Liver (tissue), 9 donors: ENCODE measurements around the gene TAF13. TPM values are rescaled to one million over a fixed set of nuclear protein-coding genes. Genes with fewer than 3 reads are reported as not detected.
"Not testable (repeated sequence)": the region's sequence is repeated elsewhere in the genome, so short reads cannot be mapped to it uniquely, and the experiment has no call there.

ENCODE experiments used
- DNase-seq: peaks from one replicate; pipeline ENCODE4 v3.0.0-alpha.2; 2017; ENCODE audit warnings: low spot score
- H3K27ac ChIP-seq, 2 donors: one replicate each; pipeline ENCODE4 v1.7.0; 2013; ENCODE audit warnings: inconsistent platforms in 2 of 2, low read length in 2 of 2, control low read depth in 1 of 2, low read depth in 1 of 2, mild to moderate bottlenecking in 1 of 2
- H3K27me3 ChIP-seq, 4 donors: one replicate each; pipeline versions ENCODE4 v1.6.1 to v1.7.0; 2013; ENCODE audit warnings: low read length in 3 of 4, inconsistent platforms in 1 of 4, mild to moderate bottlenecking in 1 of 4, moderate library complexity in 1 of 4; ENCODE audit not compliant: control insufficient read depth in 4 of 4, insufficient read depth in 4 of 4
- H3K36me3 ChIP-seq, 4 donors: one replicate each; pipeline versions ENCODE4 v1.6.1 to v1.7.0; 2013; ENCODE audit warnings: low read length in 3 of 4, mild to moderate bottlenecking in 3 of 4, low read depth in 1 of 4, moderate library complexity in 1 of 4; ENCODE audit not compliant: control insufficient read depth in 4 of 4, insufficient read depth in 3 of 4
- H3K4me1 ChIP-seq, 4 donors: one replicate each; pipeline versions ENCODE4 v1.6.1 to v1.7.0; 2013; ENCODE audit warnings: low read length in 3 of 4, mild to moderate bottlenecking in 3 of 4, moderate library complexity in 1 of 4; ENCODE audit not compliant: control insufficient read depth in 4 of 4, insufficient read depth in 4 of 4
- H3K4me3 ChIP-seq, 3 donors: one replicate each; pipeline versions ENCODE4 v1.6.1 to v1.7.0; 2013; ENCODE audit warnings: low read length in 3 of 3, control low read depth in 1 of 3, low read depth in 1 of 3, mild to moderate bottlenecking in 1 of 3
- H3K9ac ChIP-seq, 2 donors: one replicate each; pipeline ENCODE4 v1.7.0; 2013; ENCODE audit warnings: low read length in 2 of 2, mild to moderate bottlenecking in 2 of 2, moderate library complexity in 2 of 2, control low read depth in 1 of 2, low read depth in 1 of 2
- H3K9me3 ChIP-seq, 4 donors: one replicate each; pipeline versions ENCODE4 v1.6.1 to v1.7.0; 2013; ENCODE audit warnings: low read length in 3 of 4; ENCODE audit not compliant: control insufficient read depth in 4 of 4
- FOXA1 ChIP-seq: IDR thresholded peaks from 2 replicates; pipeline ENCODE4 v1.6.1; 2016; ENCODE audit warnings: antibody characterized with exemption
- GABPA ChIP-seq, 2 donors: IDR thresholded peaks in 1 of 2; conservative IDR thresholded peaks in 1 of 2; 2 replicates each; pipeline ENCODE4 v1.6.1; 2016; ENCODE audit warnings: antibody characterized with exemption in 2 of 2, mild to moderate bottlenecking in 1 of 2, moderate library complexity in 1 of 2
- HNF4G ChIP-seq: IDR thresholded peaks from 2 replicates; pipeline ENCODE4 v1.6.1; 2016; ENCODE audit warnings: antibody characterized with exemption
- JUND ChIP-seq, 2 donors: IDR thresholded peaks; 2 replicates each; pipeline ENCODE4 v1.6.1; 2016; ENCODE audit warnings: antibody characterized with exemption in 2 of 2
- NR2F2 ChIP-seq: IDR thresholded peaks from 2 replicates; pipeline ENCODE4 v1.6.1; 2016; ENCODE audit warnings: antibody characterized with exemption
- RXRA ChIP-seq, 2 donors: IDR thresholded peaks; 2 replicates each; pipeline ENCODE4 v1.6.1; 2017 to 2018; ENCODE audit warnings: antibody characterized with exemption in 2 of 2, mild to moderate bottlenecking in 1 of 2
- SP1 ChIP-seq: IDR thresholded peaks from 2 replicates; pipeline ENCODE4 v1.6.1; 2018; ENCODE audit warnings: antibody characterized with exemption, mild to moderate bottlenecking
- TAF1 ChIP-seq: conservative IDR thresholded peaks from 2 replicates; pipeline ENCODE4 v1.6.1; 2016; ENCODE audit warnings: antibody characterized with exemption, mild to moderate bottlenecking
- YY1 ChIP-seq: IDR thresholded peaks from 2 replicates; pipeline ENCODE4 v1.6.1; 2016; ENCODE audit warnings: antibody characterized with exemption, mild to moderate bottlenecking
- WGBS: extraction: QIAGEN DNeasy Blood & Tissue Kit; methylation state at CpG from one replicate; pipeline ENCODE4 v1.1.7; 2013; 5-methylcytosine and 5-hydroxymethylcytosine counted together
- polyA plus RNA-seq, 2 donors: library from polyadenylated mRNA; stranded (reverse) in 1 of 2; unstranded in 1 of 2; fragments of 200-250 nt in 1 of 2; fragments of >200 nt in 1 of 2; fragmentation: Nextera tagmentation in 1 of 2; extraction: Ambion mirVana in 1 of 2; gene quantifications; one replicate each; pipeline versions ENCODE4 v1.2.1 to v1.2.3, GENCODE V29; 2013 to 2015
- total RNA-seq, 2 donors: library from RNA; depleted of rRNA; stranded (reverse); fragments of >200 nt; gene quantifications; one replicate each; pipeline ENCODE4 v1.2.3, GENCODE V29; 2014
- TF ChIP-seq, protein P1 (sequence below): IDR thresholded peaks from 2 replicates; pipeline ENCODE4 v1.6.1; 2016; ENCODE audit warnings: antibody characterized with exemption
- TF ChIP-seq, protein P2 (sequence below): fragments of 150-350 bp; IDR thresholded peaks from 2 replicates; pipeline ENCODE4 v1.5.1; 2017; ENCODE audit warnings: improper control_type of control experiment, low read depth, low read length; ENCODE audit not compliant: missing input control
- TF ChIP-seq, protein P3 (sequence below): IDR thresholded peaks from 2 replicates; pipeline ENCODE4 v1.6.1; 2016; ENCODE audit warnings: antibody characterized with exemption
- donor health status: healthy.
- donor health status: healthy.
- donor health status: healthy.
- donor health status: healthy.
- donor health status: healthy.

Gene TAF13
- total and polyA plus RNA-seq, 4 donors: 17.9 to 31.7 (median 20.2) TPM

DNA sequence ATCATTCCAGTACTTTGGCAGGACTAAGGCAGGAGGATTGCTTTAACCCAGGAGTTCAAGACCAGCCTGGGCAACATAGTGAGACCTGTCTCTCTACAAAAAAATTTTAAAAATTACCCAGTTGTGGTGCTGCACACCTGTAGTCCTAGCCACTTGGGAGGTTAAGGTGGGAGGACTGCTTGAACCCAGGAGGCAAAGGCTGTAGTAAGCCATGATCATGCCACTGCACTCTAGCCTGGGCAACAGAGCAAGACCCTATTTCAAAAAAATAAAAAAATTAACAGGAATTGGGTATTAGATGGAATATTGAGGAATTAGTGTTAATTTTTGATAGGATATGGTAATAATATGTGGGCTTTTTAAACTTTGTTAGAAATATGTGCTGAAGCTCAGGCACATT, 16.8 kb downstream of the TAF13 start:
- H3K36me3 ChIP-seq: peaks cover 0 to 6% (median 1%) of the 10 kb centered on the region in 4 donors
- TF ChIP-seq FOXA1: no peak
- peaks cover 0 to 3% (median 0%) of the 10 kb centered on the region in 4 donors for H3K4me1 ChIP-seq

DNA sequence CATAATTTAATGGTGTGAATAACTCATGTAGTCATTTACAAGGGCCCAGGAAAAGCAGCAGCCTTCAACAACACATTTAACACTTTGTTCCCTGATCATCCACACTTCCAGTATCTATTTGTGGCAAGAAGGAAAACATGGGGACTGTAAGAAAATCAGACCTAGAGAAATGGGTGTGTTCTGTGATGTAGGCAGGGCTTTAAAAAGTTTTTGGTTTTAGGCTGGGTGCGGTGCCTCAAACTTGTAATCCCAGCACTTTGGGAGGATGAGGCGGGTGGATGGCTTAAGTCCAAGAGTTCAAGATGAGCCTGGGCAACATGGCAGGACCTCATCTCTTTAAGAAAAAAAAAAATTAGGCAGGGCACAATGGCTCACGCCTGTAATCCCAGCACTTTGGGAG, 19.7 kb downstream of the TAF13 start:
- 84% methylated on average over 3 of the region's 3 CpGs for WGBS
- Histone ChIP-seq H3K27ac (no peak overlapping the region), H3K27me3 (no peaks in the 10 kb centered on the region), H3K36me3 (no peaks in the 10 kb centered on the region), H3K4me3 (no peak overlapping the region), H3K4me1 (peaks cover 0 to 2% (median 0%) of the 10 kb centered on the region in 4 donors), H3K9ac (no peak overlapping the region), H3K9me3 (no peaks in the 10 kb centered on the region)
- no peak for DNase-seq
- TF ChIP-seq RXRA (IDR thresholded peaks at IDR 0.05): no peak

More for the DNA sequence above, 16.8 kb downstream of the TAF13 start:
- Histone ChIP-seq H3K4me3 (no peak overlapping the region), H3K9ac (no peak overlapping the region), H3K27ac (no peak overlapping the region), H3K27me3 (no peaks in the 10 kb centered on the region), H3K9me3 (no peaks in the 10 kb centered on the region)
- no peak for DNase-seq

DNA sequence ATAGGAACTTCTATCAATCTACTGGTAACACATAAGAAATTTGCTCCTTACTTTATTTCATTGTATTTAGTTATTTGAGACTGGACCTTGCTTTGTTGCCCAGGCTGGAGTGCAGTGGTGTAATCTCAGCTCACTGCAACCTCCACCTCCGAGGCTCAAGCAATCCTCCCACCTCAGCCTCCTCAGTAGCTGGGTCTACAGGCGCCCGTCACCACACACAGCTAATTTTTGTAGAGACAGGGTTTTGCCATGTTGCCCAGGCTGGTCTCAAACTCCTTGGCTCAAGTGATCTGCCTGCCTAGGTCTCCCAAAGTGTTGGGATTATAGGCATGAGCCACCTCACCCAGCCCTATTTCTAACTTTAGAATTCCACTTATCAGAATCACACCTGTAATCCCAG, 23.7 kb downstream of the TAF13 start:
- not testable (repeated sequence) for H3K27me3 ChIP-seq, H3K9ac ChIP-seq, H3K4me3 ChIP-seq, H3K4me1 ChIP-seq, H3K36me3 ChIP-seq, H3K27ac ChIP-seq, DNase-seq, H3K9me3 ChIP-seq
- WGBS: 92% methylated on average over 3 of the region's 3 CpGs

DNA sequence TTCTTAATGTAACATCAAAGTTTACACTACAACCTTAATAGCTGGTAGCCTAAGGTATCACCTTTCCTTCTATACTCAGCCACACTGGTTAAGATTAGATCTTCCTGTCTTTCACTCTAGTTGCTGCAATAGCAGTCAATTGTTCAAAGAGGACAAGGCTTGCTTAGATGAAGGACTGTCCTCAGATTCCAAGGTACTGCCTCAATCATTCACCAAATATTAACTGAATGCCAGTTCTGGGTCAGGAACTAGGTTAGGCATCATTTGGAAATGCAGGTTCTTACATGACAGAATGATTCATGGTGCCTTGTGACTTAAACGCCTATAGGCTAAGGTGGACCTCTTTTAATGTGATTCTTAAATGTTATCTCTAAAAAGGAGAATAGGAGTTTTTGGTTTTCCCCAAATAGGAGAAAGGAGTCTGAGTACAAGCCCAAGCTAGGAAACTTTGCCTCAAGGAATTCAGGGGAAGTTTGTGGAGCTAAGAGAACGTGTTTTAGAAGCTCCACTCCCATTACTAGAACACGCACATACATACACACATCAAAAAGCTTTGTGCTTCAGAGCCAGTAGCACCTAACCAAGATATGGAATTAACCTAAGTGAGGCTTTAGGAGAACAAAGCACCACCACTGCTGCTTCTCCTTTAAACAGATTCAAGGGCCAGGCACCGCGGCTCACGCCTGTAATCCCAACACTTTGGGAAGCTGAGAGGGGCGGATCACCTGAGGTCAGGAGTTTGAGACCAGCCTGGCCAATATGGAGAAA, 25.4 kb downstream of the TAF13 start:
- H3K4me3 ChIP-seq: no peak overlapping the region
- H3K36me3 ChIP-seq: no peaks in the 10 kb centered on the region
- WGBS: 84% methylated on average over 7 of the region's 7 CpGs
- H3K4me1 ChIP-seq: no peaks in the 10 kb centered on the region
- H3K9me3 ChIP-seq: no peaks in the 10 kb centered on the region
- H3K9ac ChIP-seq: no peak overlapping the region
- H3K27ac ChIP-seq: no peak overlapping the region
- no peak for TF ChIP-seq GABPA (IDR thresholded peaks at IDR 0.05 in 1 of 2, conservative IDR thresholded peaks at IDR 0.05 in 1 of 2)
- no peak for TF ChIP-seq FOXA1
- TF ChIP-seq, protein P1, sequence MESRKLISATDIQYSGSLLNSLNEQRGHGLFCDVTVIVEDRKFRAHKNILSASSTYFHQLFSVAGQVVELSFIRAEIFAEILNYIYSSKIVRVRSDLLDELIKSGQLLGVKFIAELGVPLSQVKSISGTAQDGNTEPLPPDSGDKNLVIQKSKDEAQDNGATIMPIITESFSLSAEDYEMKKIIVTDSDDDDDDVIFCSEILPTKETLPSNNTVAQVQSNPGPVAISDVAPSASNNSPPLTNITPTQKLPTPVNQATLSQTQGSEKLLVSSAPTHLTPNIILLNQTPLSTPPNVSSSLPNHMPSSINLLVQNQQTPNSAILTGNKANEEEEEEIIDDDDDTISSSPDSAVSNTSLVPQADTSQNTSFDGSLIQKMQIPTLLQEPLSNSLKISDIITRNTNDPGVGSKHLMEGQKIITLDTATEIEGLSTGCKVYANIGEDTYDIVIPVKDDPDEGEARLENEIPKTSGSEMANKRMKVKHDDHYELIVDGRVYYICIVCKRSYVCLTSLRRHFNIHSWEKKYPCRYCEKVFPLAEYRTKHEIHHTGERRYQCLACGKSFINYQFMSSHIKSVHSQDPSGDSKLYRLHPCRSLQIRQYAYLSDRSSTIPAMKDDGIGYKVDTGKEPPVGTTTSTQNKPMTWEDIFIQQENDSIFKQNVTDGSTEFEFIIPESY: no peak
- TF ChIP-seq, protein P2, sequence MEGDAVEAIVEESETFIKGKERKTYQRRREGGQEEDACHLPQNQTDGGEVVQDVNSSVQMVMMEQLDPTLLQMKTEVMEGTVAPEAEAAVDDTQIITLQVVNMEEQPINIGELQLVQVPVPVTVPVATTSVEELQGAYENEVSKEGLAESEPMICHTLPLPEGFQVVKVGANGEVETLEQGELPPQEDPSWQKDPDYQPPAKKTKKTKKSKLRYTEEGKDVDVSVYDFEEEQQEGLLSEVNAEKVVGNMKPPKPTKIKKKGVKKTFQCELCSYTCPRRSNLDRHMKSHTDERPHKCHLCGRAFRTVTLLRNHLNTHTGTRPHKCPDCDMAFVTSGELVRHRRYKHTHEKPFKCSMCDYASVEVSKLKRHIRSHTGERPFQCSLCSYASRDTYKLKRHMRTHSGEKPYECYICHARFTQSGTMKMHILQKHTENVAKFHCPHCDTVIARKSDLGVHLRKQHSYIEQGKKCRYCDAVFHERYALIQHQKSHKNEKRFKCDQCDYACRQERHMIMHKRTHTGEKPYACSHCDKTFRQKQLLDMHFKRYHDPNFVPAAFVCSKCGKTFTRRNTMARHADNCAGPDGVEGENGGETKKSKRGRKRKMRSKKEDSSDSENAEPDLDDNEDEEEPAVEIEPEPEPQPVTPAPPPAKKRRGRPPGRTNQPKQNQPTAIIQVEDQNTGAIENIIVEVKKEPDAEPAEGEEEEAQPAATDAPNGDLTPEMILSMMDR: no peak
- TF ChIP-seq, protein P3, sequence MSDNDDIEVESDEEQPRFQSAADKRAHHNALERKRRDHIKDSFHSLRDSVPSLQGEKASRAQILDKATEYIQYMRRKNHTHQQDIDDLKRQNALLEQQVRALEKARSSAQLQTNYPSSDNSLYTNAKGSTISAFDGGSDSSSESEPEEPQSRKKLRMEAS: no peak
- TF ChIP-seq JUND (IDR thresholded peaks at IDR 0.05): no peak
- TF ChIP-seq SP1: no peak
- TF ChIP-seq YY1: no peak
- no peak for TF ChIP-seq HNF4G
- no peak for TF ChIP-seq NR2F2
- TF ChIP-seq TAF1: no peak
- no peak for DNase-seq
- H3K27me3 ChIP-seq: no peaks in the 10 kb centered on the region
